Right atrium auricular region (tissue), 2 donors: Measurements from ENCODE around the gene SHISAL1. TPM values are rescaled to one million over a fixed set of nuclear protein-coding genes. Genes with fewer than 3 reads are reported as not detected.

Experiments
- total RNA-seq, 2 donors: library from RNA; depleted of rRNA; stranded (reverse); fragments of >200 nt; gene quantifications; one replicate each; pipeline ENCODE4 v1.1.0, GENCODE V29; 2016

The SHISAL1 gene
- total RNA-seq, 2 donors from 2014 or later = 0.26 to 2.0 TPM

Other genes starting within 250 kb of the SHISAL1 start
- 1 to 10 TPM; 2.1 to 7.2 TPM for gene PARVG, start 132.0 kb downstream of the SHISAL1 start, total RNA-seq
- gene RTL6, start 185.3 kb upstream of the SHISAL1 start, total RNA-seq = 10 to 100 TPM; 22.1 to 30.0 TPM